ENCODE measurements around the gene BIK.

BIK gene, protein sequence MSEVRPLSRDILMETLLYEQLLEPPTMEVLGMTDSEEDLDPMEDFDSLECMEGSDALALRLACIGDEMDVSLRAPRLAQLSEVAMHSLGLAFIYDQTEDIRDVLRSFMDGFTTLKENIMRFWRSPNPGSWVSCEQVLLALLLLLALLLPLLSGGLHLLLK

DNA sequence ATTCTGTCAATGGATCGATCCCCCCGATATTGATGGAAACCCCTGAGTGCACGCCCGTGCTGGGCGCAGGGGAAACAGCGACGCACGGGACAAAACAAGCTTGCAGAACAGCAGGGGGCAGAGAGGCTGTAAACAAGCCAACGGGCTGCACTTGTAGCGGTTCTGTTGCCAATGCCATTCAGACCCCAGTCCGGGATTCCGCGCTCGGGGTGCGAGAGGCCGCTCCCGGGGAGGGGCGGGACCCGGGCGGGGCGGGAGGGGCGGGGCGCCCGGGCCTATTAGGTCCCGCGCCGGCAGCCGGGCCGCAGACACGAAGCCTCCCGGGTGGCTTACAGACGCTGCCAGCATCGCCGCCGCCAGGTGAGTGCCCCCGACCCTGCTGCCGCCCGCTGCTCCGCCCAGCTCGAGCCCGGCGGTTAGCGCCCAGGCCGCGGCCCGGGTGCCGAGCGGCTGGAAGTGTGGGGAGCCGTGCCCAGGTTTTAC, at the start of gene BIK:
BIK (plus strand) TSS at position 307 of the 483 bp plus-strand sequence. CDS start 13,273 bp downstream, outside the sequence.
- TF ChIP-seq ZFX (IDR thresholded peaks at IDR 0.05; ENCODE audit: borderline replicate concordance) = no peak
- TF ChIP-seq, protein P1, sequence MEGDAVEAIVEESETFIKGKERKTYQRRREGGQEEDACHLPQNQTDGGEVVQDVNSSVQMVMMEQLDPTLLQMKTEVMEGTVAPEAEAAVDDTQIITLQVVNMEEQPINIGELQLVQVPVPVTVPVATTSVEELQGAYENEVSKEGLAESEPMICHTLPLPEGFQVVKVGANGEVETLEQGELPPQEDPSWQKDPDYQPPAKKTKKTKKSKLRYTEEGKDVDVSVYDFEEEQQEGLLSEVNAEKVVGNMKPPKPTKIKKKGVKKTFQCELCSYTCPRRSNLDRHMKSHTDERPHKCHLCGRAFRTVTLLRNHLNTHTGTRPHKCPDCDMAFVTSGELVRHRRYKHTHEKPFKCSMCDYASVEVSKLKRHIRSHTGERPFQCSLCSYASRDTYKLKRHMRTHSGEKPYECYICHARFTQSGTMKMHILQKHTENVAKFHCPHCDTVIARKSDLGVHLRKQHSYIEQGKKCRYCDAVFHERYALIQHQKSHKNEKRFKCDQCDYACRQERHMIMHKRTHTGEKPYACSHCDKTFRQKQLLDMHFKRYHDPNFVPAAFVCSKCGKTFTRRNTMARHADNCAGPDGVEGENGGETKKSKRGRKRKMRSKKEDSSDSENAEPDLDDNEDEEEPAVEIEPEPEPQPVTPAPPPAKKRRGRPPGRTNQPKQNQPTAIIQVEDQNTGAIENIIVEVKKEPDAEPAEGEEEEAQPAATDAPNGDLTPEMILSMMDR (IDR thresholded peaks at IDR 0.05) = no peak
- peak within 1 kb of the TSS; percentile 37; the same call in 1 of the 2 replicates for H3K27ac ChIP-seq

DNA sequence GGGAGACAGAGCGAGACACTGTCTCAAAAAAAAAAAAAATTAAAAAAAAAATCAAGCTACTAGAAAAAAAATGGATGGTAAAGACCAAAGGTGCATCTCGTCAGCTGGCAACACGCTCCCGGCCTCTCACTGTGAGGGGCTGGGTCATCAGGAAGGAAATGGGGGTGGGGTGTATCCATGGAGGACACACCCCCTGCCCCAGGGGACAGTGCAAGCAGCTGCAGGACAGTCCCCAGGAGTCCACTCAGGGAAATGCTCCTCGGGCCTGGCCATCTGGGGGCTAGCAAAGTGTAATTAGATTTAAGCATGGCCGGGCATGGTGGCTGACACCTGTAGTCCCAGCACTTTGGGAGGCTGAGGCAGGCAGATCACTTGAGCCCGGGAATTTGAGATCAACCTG, 44.4 kb upstream of the BIK start:
- no peak for TF ChIP-seq ZFX (IDR thresholded peaks at IDR 0.05; ENCODE audit: borderline replicate concordance)
- TF ChIP-seq, protein P1 (IDR thresholded peaks at IDR 0.05) = no peak
- no peak overlapping the region for H3K27ac ChIP-seq

DNA sequence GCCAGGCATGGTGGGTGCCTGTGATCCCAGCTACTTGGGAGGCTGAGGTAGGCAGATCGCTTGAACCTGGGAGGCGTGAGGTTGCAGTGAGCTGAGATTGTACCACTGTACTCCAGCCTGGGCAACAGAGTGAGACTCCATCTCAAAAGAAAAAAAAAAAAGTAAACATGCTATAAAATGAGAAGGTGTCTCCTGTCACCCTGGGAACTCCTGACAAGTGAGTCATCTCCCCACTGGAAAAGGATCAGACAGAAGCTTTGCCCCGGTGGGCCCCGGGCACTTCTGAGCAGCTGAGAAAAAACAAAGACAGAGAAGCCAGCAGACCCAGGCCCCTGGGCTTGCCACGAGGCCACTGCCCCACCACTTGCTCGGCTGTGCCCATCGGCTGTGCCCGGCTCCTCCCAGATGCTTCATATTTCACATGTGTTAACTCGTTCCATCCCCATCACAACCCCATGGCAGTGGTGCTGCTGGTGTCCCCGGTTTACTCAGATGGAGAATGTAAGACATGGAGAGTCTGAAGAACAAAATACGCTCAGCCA, 43.6 kb upstream of the BIK start:
- H3K27ac ChIP-seq = no peak overlapping the region
- no peak for TF ChIP-seq ZFX (IDR thresholded peaks at IDR 0.05; ENCODE audit: borderline replicate concordance)
- TF ChIP-seq, protein P1 (IDR thresholded peaks at IDR 0.05) = no peak

DNA sequence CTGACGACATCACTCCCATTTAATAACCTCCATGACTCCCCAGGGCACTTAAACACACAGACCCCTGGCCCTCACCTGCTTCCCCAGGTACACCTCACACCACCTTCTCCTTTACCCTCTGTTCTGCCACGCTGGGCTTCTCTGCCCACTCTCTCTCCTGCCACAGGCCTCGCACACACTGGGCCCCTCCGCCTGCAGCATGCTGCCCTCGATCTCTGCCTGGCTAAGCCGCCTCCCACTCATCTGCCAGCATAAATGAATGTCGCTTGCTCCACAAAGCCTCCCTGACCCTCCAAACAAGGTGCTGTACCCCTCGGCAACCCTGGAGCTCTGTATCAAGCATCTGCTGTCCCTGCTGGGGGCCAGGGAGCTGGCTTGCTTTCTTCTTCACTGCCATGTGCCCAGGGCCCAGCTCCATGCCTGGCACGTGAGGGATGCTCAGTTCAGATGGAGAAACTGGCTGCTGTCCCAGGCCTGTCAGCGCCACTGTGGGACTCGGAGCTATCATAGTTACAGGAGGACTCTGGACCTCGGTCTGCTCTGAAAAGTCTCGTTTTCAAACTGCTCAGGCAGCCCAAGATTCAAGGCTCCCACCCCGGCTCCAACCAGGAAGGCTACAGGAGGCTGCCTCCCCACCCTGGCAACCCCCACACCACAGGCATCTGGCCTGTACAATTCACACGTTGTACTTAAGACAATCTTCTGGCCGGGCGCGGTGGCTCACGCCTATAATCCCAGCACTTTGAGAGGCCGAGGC, 33.3 kb upstream of the BIK start:
- TF ChIP-seq, protein P1 (IDR thresholded peaks at IDR 0.05) = no peak
- TF ChIP-seq ZFX (IDR thresholded peaks at IDR 0.05; ENCODE audit: borderline replicate concordance) = no peak

DNA sequence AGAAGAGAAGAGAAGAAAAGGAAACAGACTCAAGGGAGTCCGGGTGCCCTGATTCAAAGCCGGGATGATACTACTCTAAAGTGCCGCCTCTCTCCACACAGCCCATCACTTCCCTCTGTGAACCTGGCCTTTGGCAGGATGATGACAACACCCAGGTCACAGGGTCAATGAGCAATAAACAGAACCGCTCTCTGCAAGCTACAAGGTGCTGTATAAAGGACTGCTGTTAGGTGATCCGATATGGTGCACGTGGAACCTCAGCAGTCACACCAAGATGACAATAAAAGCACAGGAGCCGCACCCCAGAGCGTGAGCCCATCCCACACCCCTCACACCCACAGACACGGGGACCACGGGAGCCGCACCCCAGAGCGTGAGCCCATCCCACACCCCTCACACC, 32.0 kb upstream of the BIK start:
- TF ChIP-seq, protein P1 (IDR thresholded peaks at IDR 0.05) = no peak
- TF ChIP-seq ZFX (IDR thresholded peaks at IDR 0.05; ENCODE audit: borderline replicate concordance) = no peak
- no peak overlapping the region for H3K27ac ChIP-seq

More for the DNA sequence above, 33.3 kb upstream of the BIK start:
- no peak overlapping the region for H3K27ac ChIP-seq

DNA sequence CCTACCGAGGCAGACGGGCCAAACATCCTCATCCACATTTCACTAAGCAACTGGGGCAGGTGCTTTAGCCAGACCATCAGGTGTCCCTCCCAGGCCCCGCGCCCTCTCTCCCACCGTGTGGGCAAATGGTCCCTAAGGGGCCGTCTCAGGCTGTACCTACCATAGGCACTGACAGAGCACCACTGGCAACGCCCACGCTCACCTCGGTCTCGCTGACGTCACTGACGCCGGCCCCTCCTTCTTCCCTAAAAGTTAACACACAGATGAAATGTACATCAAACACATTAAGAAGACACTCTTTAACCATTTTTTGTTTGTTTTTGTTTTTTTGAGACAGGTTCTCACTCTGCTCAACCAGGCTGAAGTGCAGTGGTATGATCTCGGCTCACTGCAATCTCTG, 30.8 kb upstream of the BIK start:
- H3K27ac ChIP-seq = no peak overlapping the region
- no peak for TF ChIP-seq ZFX (IDR thresholded peaks at IDR 0.05; ENCODE audit: borderline replicate concordance)
- TF ChIP-seq, protein P1 (IDR thresholded peaks at IDR 0.05) = no peak

DNA sequence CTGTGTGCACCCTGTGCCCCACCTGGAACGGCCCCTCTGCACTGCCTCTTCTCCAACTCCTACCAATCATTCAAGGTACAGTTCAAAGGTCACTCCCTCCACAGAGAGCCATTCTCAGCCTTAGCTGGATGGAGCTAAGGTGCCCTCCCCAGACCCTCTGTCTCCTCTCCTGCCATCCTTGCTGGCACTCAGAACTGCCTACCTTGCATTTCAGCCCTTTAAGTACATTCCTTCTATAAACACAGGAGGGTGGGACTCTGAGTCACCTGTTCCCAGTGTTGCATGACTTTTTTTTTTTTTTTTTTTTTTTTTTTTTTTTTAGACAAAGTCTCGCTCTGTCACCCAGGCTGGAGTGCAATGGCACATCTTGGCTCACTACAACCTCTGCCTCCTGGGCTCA, 29.9 kb upstream of the BIK start:
- H3K27ac ChIP-seq = no peak overlapping the region
- TF ChIP-seq ZFX (IDR thresholded peaks at IDR 0.05; ENCODE audit: borderline replicate concordance) = no peak
- TF ChIP-seq, protein P1 (IDR thresholded peaks at IDR 0.05) = no peak
